LNCaP clone FGC (cell line): ENCODE data around the gene ACOX1.

Experiments
- DNase-seq: peaks from one replicate; pipeline ENCODE4 v3.0.0-alpha.2; 2011; ENCODE audit warnings: low read depth
- H3K4me3 ChIP-seq: 2 replicates; pipeline ENCODE4 v1.5.1; 2011; ENCODE audit warnings: mild to moderate bottlenecking, low read depth, low read length, control low read depth
- CTCF ChIP-seq: IDR thresholded peaks from 2 replicates; pipeline ENCODE4 v1.5.1; 2012; ENCODE audit warnings: mild to moderate bottlenecking; ENCODE audit not compliant: control insufficient read depth, insufficient read depth; ENCODE audit errors: extremely low read depth

ACOX1 gene

DNA sequence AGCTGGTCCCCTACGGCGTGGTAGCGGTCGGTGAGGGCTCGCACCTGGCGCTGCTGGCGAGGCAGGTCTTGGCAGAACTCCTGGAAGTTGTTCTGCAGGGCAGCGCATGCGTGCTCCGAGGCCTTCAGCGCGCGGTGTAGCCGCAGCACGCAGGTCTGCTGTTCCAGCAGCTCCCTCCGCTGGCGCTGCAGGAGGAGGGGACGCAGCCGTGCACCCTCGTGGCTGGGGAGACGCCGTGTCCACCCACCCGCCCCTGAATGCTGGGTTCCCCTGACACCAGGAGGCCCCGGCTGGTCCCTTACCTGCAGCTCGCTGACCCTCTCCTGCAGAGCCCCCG lies 35.9 kb upstream of the ACOX1 start:
- H3K4me3 ChIP-seq, result no peak overlapping the region
- no peak for TF ChIP-seq CTCF
- no peak for DNase-seq

DNA sequence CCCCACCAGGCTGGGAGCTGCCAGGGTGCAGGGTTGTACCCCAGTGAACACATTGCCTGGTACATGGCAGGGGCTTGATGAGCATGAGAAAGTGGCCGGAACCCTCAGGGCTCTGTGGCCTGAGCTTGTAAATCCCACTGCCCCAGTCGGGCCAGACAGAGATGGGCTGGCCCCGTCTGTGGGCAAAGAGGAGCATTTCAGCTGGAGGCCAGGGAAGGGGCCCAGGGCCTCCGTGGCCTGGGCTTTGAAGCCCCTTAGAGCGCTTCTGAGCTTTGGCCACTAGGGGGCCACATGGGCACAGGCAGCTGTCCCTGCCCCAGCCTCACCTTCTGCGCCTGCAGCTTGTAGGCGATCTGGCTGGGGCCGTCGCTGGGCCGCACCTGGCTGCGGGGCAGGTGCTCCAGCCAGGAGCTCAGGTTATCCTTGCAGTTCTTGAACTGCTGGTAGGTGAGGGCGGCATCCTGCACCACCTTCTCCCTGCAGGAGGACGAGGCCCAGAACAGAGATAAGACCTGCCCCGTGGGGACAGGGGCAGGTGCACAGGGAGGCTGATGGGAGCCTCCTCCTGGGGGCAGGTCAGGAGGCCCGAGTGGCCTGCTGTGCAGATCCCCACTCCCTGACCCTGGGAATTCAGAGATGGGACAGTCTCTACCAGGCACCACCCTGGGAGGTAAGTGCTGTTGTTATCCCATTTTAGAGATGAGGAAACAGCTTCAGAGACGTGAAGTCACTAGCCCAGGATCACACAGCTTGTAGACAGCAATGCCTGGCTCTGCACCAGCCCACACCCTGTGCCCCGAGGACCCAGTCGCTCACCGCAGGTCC lies 35.3 kb upstream of the ACOX1 start:
- TF ChIP-seq CTCF, result peak; percentile 88
- no peak overlapping the region for H3K4me3 ChIP-seq
- DNase-seq, result no peak

DNA sequence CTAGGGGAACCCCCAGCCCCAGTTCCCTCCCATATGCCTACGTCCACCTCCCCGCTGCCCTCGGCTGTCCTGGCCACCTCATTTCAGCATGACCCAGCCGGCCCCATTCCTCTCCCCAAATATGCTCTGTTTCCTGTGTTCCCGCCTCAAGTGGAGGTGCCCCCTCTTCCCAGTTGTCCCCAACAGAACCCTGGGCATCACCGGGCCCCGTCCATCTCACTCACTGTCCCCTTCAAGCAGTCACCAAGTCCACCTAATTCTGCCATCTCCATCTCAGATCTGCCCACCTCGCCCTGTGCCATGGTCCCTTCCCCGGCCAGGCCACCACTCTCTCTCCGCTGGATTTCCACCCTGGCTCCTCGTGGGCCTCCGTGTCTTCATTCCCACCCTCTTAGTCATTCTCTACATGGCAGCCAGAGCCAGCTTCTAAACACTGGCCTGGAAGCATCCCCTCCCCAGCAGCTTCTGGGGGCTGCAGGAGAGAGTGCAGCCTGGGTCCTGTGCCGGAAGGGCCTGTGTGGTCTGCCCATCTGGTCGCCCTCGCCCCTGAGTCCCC lies 34.5 kb upstream of the ACOX1 start:
- DNase-seq, result no peak
- no peak for TF ChIP-seq CTCF

GRCh38 chr17:76011951-76012350 lies 33.0 kb upstream of the ACOX1 start:
- no peak for DNase-seq
- no peak for TF ChIP-seq CTCF
- H3K4me3 ChIP-seq, result no peak overlapping the region

More for the DNA sequence above, 34.5 kb upstream of the ACOX1 start:
- no peak overlapping the region for H3K4me3 ChIP-seq

- H3K4me3 ChIP-seq, result no peak overlapping the region
- TF ChIP-seq CTCF, result no peak
- DNase-seq, result no peak
Observed at GRCh38 chr17:76009969-76010661, 31.1 kb upstream of the ACOX1 start.

GRCh38 chr17:76009447-76009846 lies 30.5 kb upstream of the ACOX1 start:
- H3K4me3 ChIP-seq, result no peak overlapping the region
- no peak for TF ChIP-seq CTCF
- no peak for DNase-seq
